Naive B cell (primary cell): ENCODE results near the gene CD247. TPM values are rescaled to one million over a fixed set of nuclear protein-coding genes. Genes with fewer than 3 reads are reported as not detected.
A peak's percentile ranks its signal among the peaks of the same experiment; 100 is the strongest.

ENCODE experiments used
- ATAC-seq, 2 donors: fragments of 150-1000 bp; cut with Tn5 transposase; 2 replicates each; pipeline ENCODE4 v1.10.0; 2021; ENCODE audit warnings: low read depth in 2 of 2, mild to moderate bottlenecking in 2 of 2, moderate library complexity in 2 of 2
- DNase-seq: peaks from one replicate; pipeline ENCODE4 v3.0.0; 2022
- H3K27ac Mint-ChIP-seq, 6 donors: one replicate each; pipeline ENCODE4 v1.8.0; 2020 to 2022; ENCODE audit warnings: mild to moderate bottlenecking in 6 of 6, mixed read lengths in 6 of 6, moderate library complexity in 5 of 6, inconsistent platforms in 2 of 6
- H3K27me3 Mint-ChIP-seq, 3 donors: one replicate each; pipeline ENCODE4 v1.8.0; 2021 to 2022; ENCODE audit warnings: mixed read lengths in 3 of 3, mild to moderate bottlenecking in 1 of 3
- H3K36me3 Mint-ChIP-seq, 2 donors: one replicate each; pipeline ENCODE4 v1.8.0; 2020 to 2022; ENCODE audit warnings: mixed read lengths in 2 of 2, inconsistent platforms in 1 of 2, mild to moderate bottlenecking in 1 of 2
- H3K4me1 Mint-ChIP-seq, 3 donors: one replicate each; pipeline ENCODE4 v1.8.0; 2020 to 2022; ENCODE audit warnings: mixed read lengths in 3 of 3, inconsistent platforms in 1 of 3, mild to moderate bottlenecking in 1 of 3, moderate library complexity in 1 of 3
- H3K4me3 Mint-ChIP-seq, 8 donors: one replicate each; pipeline ENCODE4 v1.8.0; 2020 to 2022; ENCODE audit warnings: mild to moderate bottlenecking in 8 of 8, mixed read lengths in 8 of 8, moderate library complexity in 8 of 8, inconsistent platforms in 2 of 8
- H3K9me3 Mint-ChIP-seq, 7 donors: one replicate each; pipeline ENCODE4 v1.8.0; 2020 to 2022; ENCODE audit warnings: mixed read lengths in 7 of 7, mild to moderate bottlenecking in 5 of 7, inconsistent platforms in 2 of 7, moderate library complexity in 1 of 7
- polyA plus RNA-seq, 6 donors: library from polyadenylated mRNA; unstranded; fragments of 300-500 nt; fragmentation: Illumina TruSeq; gene quantifications; one replicate each; pipeline ENCODE4 v1.2.3, GENCODE V29; 2021; ENCODE audit warnings: low read depth in 6 of 6

Gene CD247
- polyA plus RNA-seq, 6 donors from 2014 or later = 1.2 to 4.5 (median 2.4) TPM

DNA sequence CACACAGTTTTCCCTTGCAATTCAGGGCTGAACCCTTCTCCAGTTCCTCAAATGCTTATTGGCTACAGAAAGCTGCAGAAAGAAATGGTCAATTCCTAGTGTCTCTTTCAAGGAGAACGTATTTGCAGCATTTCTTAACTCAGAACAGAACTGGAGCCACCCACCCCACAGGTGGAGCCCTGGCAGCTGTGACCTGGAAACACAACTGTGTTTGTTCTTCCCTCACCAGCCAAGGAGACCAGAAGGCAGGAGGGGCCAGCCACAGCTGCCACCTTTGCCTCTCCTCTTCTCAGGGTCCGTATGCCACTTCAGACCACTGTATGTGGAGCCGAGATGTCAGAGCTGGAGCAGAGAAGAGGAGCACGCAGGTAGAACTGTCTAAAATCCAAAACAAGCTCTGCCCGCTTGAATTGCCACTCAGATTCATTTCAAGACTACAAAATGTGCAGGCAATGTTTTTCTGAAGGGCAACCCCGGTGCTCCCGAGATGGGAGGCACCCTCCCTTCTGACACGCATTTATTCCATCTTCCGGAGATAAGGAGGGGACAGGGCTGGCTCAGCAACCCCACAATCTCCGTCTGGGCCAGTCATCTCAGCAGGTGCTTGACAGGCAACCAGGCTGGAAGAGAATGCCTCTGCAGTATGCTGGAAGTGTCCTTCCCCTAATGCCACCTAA is 16.7 kb downstream of the CD247 start:
- peaks cover 54 to 61% (median 55%) of the 10 kb centered on the region in 3 donors for H3K27me3 Mint-ChIP-seq
- no peak overlapping the region for H3K27ac Mint-ChIP-seq
- peak overlapping the region in 1 of 8 donors; percentile 56 for H3K4me3 Mint-ChIP-seq
- H3K36me3 Mint-ChIP-seq = peaks cover 0 to 3% of the 10 kb centered on the region in 2 donors
- DNase-seq (no peak), ATAC-seq (no peak)
- peaks cover 26 to 38% (median 35%) of the 10 kb centered on the region in 3 donors for H3K4me1 Mint-ChIP-seq
- peaks cover 0 to 2% (median 0%) of the 10 kb centered on the region in 7 donors for H3K9me3 Mint-ChIP-seq

DNA sequence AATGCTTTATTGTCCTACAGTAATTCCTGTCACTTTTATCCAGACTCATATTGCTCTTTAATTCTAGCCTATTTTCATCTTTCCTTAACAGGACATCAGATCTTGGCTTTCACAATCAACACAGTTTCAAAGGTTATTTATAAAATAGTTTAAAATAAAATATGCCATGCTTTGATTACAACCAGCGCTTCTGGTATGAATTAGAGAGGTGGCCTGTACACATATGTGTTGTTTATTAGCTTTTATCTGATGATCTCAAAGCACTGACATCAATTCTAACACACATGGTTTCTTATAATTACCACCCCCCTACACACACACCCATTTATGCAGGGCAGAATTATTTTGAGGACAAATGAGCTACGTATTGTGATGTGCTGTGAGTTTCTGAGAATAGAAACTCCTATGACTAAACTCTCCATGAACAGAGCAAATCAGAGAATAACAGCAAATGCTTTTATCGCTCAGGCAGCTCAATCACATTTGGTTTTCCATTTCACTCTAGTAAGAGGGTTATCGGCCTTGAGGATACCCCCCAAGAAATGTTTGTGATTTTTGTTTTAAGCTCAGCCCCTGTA is 18.0 kb downstream of the CD247 start:
- peaks cover 67 to 70% (median 67%) of the 10 kb centered on the region in 3 donors for H3K27me3 Mint-ChIP-seq

DNA sequence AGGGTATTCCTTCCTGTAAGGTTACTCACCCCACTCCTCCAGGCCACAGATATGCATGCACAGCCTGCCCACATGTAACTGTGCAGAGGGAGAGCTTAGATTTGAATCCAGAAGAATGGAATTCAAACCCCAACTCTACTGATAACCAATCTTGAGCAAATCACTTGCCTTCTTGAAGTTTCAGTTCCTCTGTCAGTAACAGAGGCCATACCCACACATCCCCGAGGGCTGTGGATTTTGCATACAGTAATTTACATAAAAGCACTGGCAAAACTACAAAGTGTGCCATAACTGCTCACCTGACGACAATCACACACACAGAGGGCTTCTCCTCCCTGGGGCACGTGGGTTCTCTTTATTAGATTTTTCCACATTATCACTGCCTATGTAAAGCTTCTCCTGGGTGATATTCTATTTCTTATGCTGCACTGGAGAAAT is 18.6 kb downstream of the CD247 start:
- Mint-ChIP-seq H3K9me3 (peaks cover 0 to 2% (median 0%) of the 10 kb centered on the region in 7 donors), H3K4me1 (peaks cover 26 to 38% (median 35%) of the 10 kb centered on the region in 3 donors), H3K4me3 (peak overlapping the region in 6 of 8 donors; percentile 37 to 79 (median 63)), H3K27me3 (peaks cover 67 to 70% (median 67%) of the 10 kb centered on the region in 3 donors), H3K36me3 (peaks cover 0 to 3% of the 10 kb centered on the region in 2 donors), H3K27ac (peak overlapping the region in 4 of 6 donors; percentile 9 to 80 (median 51))
- DNase-seq = peak; percentile 79
- ATAC-seq = peak; percentile 99 to 100

More for the DNA sequence above, 18.0 kb downstream of the CD247 start:
- peaks cover 0 to 3% of the 10 kb centered on the region in 2 donors for H3K36me3 Mint-ChIP-seq
- peaks cover 26 to 38% (median 35%) of the 10 kb centered on the region in 3 donors for H3K4me1 Mint-ChIP-seq
- peak overlapping the region in 2 of 8 donors; percentile 54 to 72 for H3K4me3 Mint-ChIP-seq
- DNase-seq (no peak), ATAC-seq (no peak)
- H3K27ac Mint-ChIP-seq = peak overlapping the region in 3 of 6 donors; percentile 9 to 81 (median 69)
- H3K9me3 Mint-ChIP-seq = peaks cover 0 to 2% (median 0%) of the 10 kb centered on the region in 7 donors

DNA sequence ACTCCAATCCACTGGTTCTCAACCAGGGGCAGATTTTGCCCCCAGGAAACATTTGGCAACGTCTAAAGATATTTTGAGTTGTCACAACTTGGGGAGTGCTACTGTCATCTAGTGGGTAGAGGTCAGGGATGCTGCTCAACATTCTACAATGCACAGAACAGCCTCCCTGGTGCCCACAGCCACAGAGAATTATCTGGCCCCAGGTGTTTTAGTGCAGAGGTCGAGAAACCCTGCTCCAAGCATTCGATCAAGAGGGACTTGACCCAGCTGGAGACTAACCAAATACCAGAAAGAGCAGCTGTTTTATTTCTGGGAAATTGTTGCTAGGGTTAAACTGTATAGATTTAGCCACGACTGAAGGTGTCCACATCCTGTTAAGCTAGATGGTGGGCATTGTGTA is 19.2 kb downstream of the CD247 start:
- peaks cover 0 to 2% (median 0%) of the 10 kb centered on the region in 7 donors for H3K9me3 Mint-ChIP-seq
- no peak for DNase-seq
- H3K4me1 Mint-ChIP-seq = peaks cover 26 to 38% (median 35%) of the 10 kb centered on the region in 3 donors
- H3K27me3 Mint-ChIP-seq = peaks cover 67 to 70% (median 68%) of the 10 kb centered on the region in 3 donors
- no peak for ATAC-seq
- peak overlapping the region in 5 of 8 donors; percentile 37 to 79 (median 72) for H3K4me3 Mint-ChIP-seq
- peak overlapping the region in 1 of 6 donors; percentile 80 for H3K27ac Mint-ChIP-seq
- H3K36me3 Mint-ChIP-seq = peaks cover 0 to 3% of the 10 kb centered on the region in 2 donors

DNA sequence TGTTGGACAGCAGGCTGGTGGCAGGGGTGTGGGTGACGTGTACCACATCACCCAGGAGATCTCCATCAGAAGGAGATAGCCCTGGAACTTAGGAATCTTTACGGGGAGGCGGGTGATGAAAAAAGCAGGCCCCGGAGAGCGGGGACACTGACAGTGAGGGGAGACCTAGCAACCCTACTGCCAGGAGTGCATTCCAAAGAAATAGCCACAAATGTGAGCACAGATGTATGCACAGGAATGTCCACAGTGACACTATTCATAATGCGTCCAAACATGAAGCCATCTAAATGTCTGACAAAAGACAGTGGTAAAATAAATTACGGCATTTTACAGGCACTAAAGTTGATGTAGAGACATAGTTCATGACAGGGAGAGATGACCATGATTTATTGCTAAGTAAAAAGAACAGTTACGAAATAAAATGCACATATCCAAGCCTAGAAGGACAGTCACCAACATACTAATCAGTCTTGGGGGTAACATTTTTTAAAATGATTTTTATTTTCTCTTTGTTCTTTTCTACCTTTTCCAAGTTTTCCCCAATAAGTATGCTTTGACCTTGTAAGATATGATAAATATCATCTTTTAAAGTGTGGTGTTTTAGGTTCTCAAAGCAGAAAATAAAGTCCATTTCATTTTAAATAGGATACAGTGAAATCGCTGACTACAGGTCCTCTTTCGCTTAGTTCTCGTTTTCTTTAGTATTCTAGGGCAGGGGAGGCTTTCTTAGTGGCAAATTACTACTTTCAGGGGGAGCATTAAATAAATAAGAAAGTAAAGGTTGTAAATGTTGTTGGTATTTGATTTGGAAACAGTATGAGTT is 21.3 kb downstream of the CD247 start:
- H3K36me3 Mint-ChIP-seq = peaks cover under 1 to 3% of the 10 kb centered on the region in 2 donors
- peaks cover 0 to 2% (median under 1%) of the 10 kb centered on the region in 7 donors for H3K9me3 Mint-ChIP-seq
- no peak for ATAC-seq
- peaks cover 25 to 36% (median 35%) of the 10 kb centered on the region in 3 donors for H3K4me1 Mint-ChIP-seq
- DNase-seq = no peak
- no peak overlapping the region for H3K27ac Mint-ChIP-seq
- peaks cover 66 to 69% (median 67%) of the 10 kb centered on the region in 3 donors for H3K27me3 Mint-ChIP-seq
- no peak overlapping the region for H3K4me3 Mint-ChIP-seq

DNA sequence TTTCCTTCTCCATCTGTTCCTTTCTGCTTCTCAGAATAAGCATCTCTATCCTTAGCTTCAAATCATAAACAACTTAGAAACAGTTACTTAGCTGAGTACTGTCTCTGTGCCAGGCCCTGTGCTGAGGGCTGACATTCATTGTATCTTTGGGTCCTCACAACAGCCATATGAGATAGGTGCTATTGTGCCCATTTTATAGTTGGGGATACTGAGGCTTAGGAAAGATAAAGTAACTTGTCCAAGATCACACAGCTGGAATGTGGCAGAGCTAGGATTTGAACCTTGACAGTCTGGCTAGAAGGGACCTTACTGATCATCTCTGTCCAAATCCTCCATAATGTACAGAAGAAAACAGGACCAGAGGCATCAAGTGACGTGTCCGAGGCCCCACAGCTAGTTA is 25.0 kb downstream of the CD247 start:
- H3K27me3 Mint-ChIP-seq = peaks cover 67 to 79% (median 68%) of the 10 kb centered on the region in 3 donors
- H3K36me3 Mint-ChIP-seq = peaks cover 8% of the 10 kb centered on the region in 2 donors
- H3K4me1 Mint-ChIP-seq = peaks cover 4 to 6% (median 5%) of the 10 kb centered on the region in 3 donors
- no peak overlapping the region for H3K27ac Mint-ChIP-seq
- ATAC-seq = no peak
- DNase-seq = no peak
- H3K4me3 Mint-ChIP-seq = no peak overlapping the region
- H3K9me3 Mint-ChIP-seq = peaks cover 0 to 7% (median 0%) of the 10 kb centered on the region in 7 donors

DNA sequence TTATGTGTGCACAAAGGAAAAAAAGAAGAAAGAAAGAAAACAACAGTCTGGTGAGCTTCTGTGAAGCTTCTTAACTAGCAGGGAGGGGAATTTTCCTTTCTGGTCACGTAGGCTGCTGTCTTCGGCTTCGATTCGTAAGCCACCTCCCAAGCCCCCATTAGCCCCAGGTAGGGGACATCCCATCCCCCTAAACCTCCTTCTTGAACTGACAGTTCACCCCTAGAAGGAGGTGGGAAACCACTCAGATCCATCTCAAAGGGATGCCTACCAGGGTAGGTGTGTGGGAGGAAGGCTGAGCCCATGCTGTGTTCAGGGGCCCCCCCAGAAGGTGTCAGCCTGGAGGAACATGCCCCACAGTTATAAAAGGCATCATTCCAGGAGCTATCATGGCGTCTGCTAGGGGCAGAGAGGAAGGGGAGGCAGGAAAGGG is 25.8 kb downstream of the CD247 start:
- H3K27me3 Mint-ChIP-seq = peaks cover 60 to 79% (median 60%) of the 10 kb centered on the region in 3 donors
- DNase-seq = no peak
- H3K36me3 Mint-ChIP-seq = peaks cover 5 to 8% of the 10 kb centered on the region in 2 donors
- no peak overlapping the region for H3K4me3 Mint-ChIP-seq
- no peaks in the 10 kb centered on the region for H3K4me1 Mint-ChIP-seq
- peaks cover 0 to 7% (median 0%) of the 10 kb centered on the region in 7 donors for H3K9me3 Mint-ChIP-seq
- H3K27ac Mint-ChIP-seq = no peak overlapping the region
- no peak for ATAC-seq

DNA sequence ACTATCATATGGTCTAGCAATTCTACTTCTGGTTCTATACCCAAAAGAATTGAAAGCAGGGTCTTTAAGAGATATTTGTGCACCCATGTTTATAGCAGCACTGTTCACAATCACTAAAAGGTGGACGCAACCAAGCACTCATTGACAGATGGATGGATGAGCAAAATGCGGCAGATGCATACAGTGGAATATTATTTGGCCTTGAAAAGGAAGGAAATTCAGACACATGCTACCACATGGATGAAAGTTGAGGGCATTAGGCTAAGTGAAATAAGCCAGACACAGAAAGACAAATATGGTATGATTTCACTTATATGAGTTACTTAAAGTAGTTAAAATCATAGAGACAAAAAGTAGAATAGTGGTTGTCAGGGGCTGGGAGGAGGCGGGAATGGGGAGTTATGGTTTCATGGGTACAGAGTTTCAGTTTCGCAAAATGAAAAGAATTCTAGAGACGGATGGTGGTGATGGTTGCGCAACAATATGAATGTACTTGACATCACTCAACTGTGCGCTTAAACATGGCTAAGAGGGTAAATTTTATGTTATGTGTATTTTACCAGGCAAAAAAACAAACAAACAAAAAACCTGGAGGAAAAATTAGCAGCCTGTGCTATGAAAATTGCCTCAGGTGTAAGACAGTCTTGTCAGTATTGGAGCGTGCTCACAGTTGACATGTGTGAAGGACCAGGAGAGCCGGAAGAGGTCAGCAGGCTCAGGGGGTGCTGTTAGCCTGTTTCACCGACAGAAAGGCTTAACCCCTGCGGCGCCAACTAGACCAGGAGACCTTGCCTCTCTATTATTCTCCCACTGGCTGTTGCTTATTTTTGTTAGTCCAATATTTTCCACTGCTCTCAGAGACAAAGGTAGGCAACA is 26.5 kb downstream of the CD247 start:
- DNase-seq (no peak), ATAC-seq (no peak)
- no peak overlapping the region for H3K4me3 Mint-ChIP-seq
- no peak overlapping the region for H3K27ac Mint-ChIP-seq
- peaks cover 54 to 76% (median 55%) of the 10 kb centered on the region in 3 donors for H3K27me3 Mint-ChIP-seq
- peaks cover 5 to 8% of the 10 kb centered on the region in 2 donors for H3K36me3 Mint-ChIP-seq
- H3K9me3 Mint-ChIP-seq = peaks cover 0 to 7% (median 0%) of the 10 kb centered on the region in 7 donors
- no peaks in the 10 kb centered on the region for H3K4me1 Mint-ChIP-seq

DNA sequence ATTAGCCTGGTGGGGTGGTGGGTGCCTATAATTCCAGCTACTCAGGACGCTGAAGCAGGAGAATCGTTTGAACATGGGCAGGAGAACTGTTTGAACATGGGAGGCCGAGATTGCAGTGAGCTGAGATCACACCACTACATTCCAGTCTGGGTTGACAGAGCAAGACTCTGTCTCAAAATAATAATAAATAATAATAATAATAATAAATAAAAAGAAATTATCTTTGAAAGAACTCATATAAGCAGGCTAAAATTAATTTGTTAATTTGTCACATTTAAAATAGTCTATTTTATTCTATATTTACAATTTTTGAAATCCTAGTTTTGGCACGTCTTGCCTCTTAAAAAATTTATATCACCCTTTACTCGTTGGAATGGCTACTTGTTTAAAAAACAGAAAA is 27.6 kb downstream of the CD247 start:
- Mint-ChIP-seq H3K27ac (peak overlapping the region in 1 of 6 donors; percentile 9), H3K4me1 (no peaks in the 10 kb centered on the region), H3K9me3 (peaks cover 0 to 7% (median 0%) of the 10 kb centered on the region in 7 donors), H3K27me3 (peaks cover 43 to 75% (median 52%) of the 10 kb centered on the region in 3 donors), H3K36me3 (peaks cover 5 to 13% of the 10 kb centered on the region in 2 donors), H3K4me3 (no peak overlapping the region)
- ATAC-seq (no peak), DNase-seq (no peak)

DNA sequence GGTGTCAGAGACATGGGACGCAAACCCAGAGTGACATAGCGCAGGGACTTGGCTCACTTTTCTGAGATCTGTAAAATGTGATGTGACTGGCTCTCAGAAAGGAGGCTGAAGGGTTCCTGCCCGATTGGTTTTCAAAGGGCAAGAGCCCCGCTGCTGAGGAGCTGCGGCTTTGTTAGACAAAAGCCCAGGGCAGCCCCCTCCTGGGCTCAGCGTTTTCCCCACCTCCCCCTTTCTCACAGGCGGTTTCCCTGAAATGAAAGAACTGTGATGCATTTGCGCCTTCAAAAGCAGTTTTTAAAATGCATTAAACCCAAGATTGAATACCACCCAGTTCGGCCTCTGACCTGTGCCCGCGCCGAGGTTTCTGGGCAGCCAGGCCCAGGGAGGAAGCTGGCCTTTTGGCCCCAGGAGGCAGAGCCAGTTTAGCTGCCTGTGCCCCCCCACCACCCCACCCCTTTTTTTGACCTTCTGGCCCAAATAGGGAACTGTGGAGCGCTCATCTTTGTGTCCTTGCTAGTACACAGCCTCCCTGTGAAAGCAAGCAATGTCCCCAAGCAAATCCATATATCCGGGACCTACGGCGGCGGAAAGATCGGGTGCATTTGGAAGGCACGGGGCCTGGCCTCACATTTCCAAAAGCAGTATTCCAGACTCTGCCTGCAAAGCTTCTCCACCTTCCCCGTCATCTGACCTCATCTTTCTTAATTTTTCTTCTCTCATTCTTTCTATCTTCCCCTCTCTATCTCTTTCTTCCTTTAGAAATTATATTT is 28.6 kb downstream of the CD247 start:
- Mint-ChIP-seq H3K36me3 (peaks cover 5 to 14% of the 10 kb centered on the region in 2 donors), H3K27ac (no peak overlapping the region), H3K9me3 (peaks cover 0 to 7% (median 0%) of the 10 kb centered on the region in 7 donors), H3K27me3 (peaks cover 40 to 73% (median 52%) of the 10 kb centered on the region in 3 donors), H3K4me3 (no peak overlapping the region), H3K4me1 (no peaks in the 10 kb centered on the region)
- DNase-seq (no peak), ATAC-seq (no peak)

DNA sequence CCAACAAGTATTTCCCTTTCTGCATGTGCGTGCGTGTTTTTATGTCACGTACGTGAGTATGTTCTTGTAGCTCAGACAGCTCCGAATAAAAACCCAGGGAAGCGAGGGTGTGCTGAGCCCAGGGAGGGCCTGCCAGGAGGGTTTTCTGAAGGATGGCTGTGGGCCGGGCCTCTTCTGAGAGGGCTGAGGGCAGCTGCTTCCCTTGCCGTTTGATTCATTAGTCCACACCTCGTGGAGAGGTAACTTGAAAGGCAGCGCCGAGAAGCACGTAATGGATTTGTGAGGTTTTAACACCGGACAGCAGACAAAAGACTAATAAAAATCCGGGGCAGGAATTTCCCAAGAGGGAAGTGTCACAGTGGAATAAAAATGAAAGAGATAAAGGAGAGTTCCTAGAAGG is 29.5 kb downstream of the CD247 start:
- H3K9me3 Mint-ChIP-seq = peaks cover 0 to 7% (median 0%) of the 10 kb centered on the region in 7 donors
- no peak for DNase-seq
- H3K27ac Mint-ChIP-seq = peak overlapping the region in 1 of 6 donors; percentile 11
- peaks cover 5 to 14% of the 10 kb centered on the region in 2 donors for H3K36me3 Mint-ChIP-seq
- no peak overlapping the region for H3K4me3 Mint-ChIP-seq
- ATAC-seq = no peak
- peaks cover 35 to 65% (median 49%) of the 10 kb centered on the region in 3 donors for H3K27me3 Mint-ChIP-seq
- H3K4me1 Mint-ChIP-seq = peaks cover 0 to 1% (median 0%) of the 10 kb centered on the region in 3 donors
